Muscle layer of colon (tissue), 2 donors: ENCODE measurements around the gene ERN2.

Experiments
- H3K27ac ChIP-seq: one replicate; pipeline ENCODE4 v1.7.0; 2013; ENCODE audit warnings: low read depth, mild to moderate bottlenecking, low read length, moderate library complexity
- H3K27me3 ChIP-seq, 2 donors: one replicate each; pipeline ENCODE4 v1.7.0; 2013; ENCODE audit warnings: low read length in 2 of 2, mild to moderate bottlenecking in 2 of 2; ENCODE audit not compliant: insufficient read depth in 2 of 2, control insufficient read depth in 1 of 2
- H3K36me3 ChIP-seq: one replicate; pipeline ENCODE4 v1.7.0; 2013; ENCODE audit warnings: mild to moderate bottlenecking, low read length; ENCODE audit not compliant: insufficient read depth
- H3K4me1 ChIP-seq: one replicate; pipeline ENCODE4 v1.7.0; 2013; ENCODE audit warnings: mild to moderate bottlenecking, low read length; ENCODE audit not compliant: insufficient read depth
- H3K4me3 ChIP-seq, 2 donors: one replicate each; pipeline ENCODE4 v1.7.0; 2013; ENCODE audit warnings: low read length in 2 of 2, low read depth in 1 of 2, mild to moderate bottlenecking in 1 of 2, moderate library complexity in 1 of 2
- H3K9ac ChIP-seq: one replicate; pipeline ENCODE4 v1.7.0; 2013; ENCODE audit warnings: low read length
- H3K9me3 ChIP-seq: one replicate; pipeline ENCODE4 v1.7.0; 2013; ENCODE audit warnings: mild to moderate bottlenecking, low read length
- donor health status: abdominal sarcoma.
- donor health status: Adenocarcinoma of cecum.

ERN2 gene

GRCh38 chr16:23694644-23695373, 18.2 kb downstream of the ERN2 start:
- H3K27me3 ChIP-seq = peaks cover 0 to 5% of the 10 kb centered on the region in 2 donors
- peaks cover 3% of the 10 kb centered on the region for H3K36me3 ChIP-seq
- no peak overlapping the region for H3K27ac ChIP-seq
- peak overlapping the region; percentile 4 to 32 for H3K4me3 ChIP-seq
- no peaks in the 10 kb centered on the region for H3K4me1 ChIP-seq
- no peak overlapping the region for H3K9ac ChIP-seq
- no peaks in the 10 kb centered on the region for H3K9me3 ChIP-seq

DNA sequence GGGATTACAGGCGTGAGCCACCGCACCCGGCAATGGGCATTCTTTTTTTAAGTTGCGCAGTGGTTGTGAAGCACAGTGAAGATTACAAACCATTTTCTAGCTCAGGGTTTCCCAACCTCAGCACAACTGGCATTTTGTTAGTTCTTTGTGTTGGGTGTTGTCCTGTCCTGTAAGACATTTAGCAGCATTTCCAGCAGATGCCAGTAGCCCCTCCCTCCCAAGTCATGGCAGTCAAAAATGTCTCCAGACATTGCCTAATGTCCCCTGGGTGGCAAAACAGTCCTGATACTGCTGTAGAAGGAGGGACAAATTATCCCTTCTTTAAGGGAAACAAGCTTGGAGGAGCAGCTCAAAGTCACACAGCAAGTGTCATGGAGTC, 18.8 kb downstream of the ERN2 start:
- Histone ChIP-seq H3K4me3 (no peak overlapping the region), H3K27me3 (peaks cover 0 to 5% of the 10 kb centered on the region in 2 donors), H3K9ac (no peak overlapping the region), H3K4me1 (no peaks in the 10 kb centered on the region), H3K9me3 (no peaks in the 10 kb centered on the region), H3K36me3 (peaks cover 8% of the 10 kb centered on the region), H3K27ac (no peak overlapping the region)

GRCh38 chr16:23692190-23692837, 20.7 kb downstream of the ERN2 start:
- no peak overlapping the region for H3K9ac ChIP-seq
- no peaks in the 10 kb centered on the region for H3K9me3 ChIP-seq
- peaks cover 24% of the 10 kb centered on the region for H3K36me3 ChIP-seq
- no peak overlapping the region for H3K4me3 ChIP-seq
- H3K27me3 ChIP-seq = peaks cover 0 to 5% of the 10 kb centered on the region in 2 donors
- no peaks in the 10 kb centered on the region for H3K4me1 ChIP-seq
- no peak overlapping the region for H3K27ac ChIP-seq

- peaks cover 24% of the 10 kb centered on the region for H3K36me3 ChIP-seq
Measured at GRCh38 chr16:23691483-23692189, 21.4 kb downstream of the ERN2 start.

GRCh38 chr16:23690771-23691482, 22.1 kb downstream of the ERN2 start:
- no peak overlapping the region for H3K27ac ChIP-seq
- no peaks in the 10 kb centered on the region for H3K4me1 ChIP-seq
- no peaks in the 10 kb centered on the region for H3K9me3 ChIP-seq
- H3K9ac ChIP-seq = no peak overlapping the region
- H3K36me3 ChIP-seq = peaks cover 24% of the 10 kb centered on the region
- no peak overlapping the region for H3K4me3 ChIP-seq
- H3K27me3 ChIP-seq = no peaks in the 10 kb centered on the region

More at GRCh38 chr16:23691483-23692189, 21.4 kb downstream of the ERN2 start:
- H3K27ac ChIP-seq = no peak overlapping the region
- H3K4me1 ChIP-seq = no peaks in the 10 kb centered on the region
- H3K27me3 ChIP-seq = peaks cover 0 to 5% of the 10 kb centered on the region in 2 donors
- H3K9me3 ChIP-seq = no peaks in the 10 kb centered on the region
- H3K4me3 ChIP-seq = no peak overlapping the region
- no peak overlapping the region for H3K9ac ChIP-seq

DNA sequence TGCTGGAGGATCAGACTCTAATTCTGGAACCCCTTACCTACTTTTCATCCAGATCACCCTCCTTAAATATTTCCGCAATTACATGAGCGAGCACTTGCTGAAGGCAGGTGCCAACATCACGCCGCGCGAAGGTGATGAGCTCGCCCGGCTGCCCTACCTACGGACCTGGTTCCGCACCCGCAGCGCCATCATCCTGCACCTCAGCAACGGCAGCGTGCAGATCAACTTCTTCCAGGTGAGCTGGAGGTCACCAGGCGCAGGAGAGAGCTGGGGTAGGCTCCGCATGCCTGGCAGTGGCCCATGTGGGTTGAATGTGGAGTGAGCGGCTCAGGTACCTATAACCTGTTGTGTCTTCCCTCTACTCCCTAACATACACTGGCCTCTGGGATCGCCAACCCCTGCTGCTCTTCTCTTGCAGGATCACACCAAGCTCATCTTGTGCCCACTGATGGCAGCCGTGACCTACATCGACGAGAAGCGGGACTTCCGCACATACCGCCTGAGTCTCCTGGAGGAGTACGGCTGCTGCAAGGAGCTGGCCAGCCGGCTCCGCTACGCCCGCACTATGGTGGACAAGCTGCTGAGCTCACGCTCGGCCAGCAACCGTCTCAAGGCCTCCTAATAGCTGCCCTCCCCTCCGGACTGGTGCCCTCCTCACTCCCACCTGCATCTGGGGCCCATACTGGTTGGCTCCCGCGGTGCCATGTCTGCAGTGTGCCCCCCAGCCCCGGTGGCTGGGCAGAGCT, 23.4 kb downstream of the ERN2 start:
- Histone ChIP-seq H3K9ac (no peak overlapping the region), H3K27ac (no peak overlapping the region), H3K4me1 (no peaks in the 10 kb centered on the region), H3K9me3 (no peaks in the 10 kb centered on the region), H3K36me3 (peaks cover 24% of the 10 kb centered on the region), H3K4me3 (no peak overlapping the region), H3K27me3 (no peaks in the 10 kb centered on the region)

DNA sequence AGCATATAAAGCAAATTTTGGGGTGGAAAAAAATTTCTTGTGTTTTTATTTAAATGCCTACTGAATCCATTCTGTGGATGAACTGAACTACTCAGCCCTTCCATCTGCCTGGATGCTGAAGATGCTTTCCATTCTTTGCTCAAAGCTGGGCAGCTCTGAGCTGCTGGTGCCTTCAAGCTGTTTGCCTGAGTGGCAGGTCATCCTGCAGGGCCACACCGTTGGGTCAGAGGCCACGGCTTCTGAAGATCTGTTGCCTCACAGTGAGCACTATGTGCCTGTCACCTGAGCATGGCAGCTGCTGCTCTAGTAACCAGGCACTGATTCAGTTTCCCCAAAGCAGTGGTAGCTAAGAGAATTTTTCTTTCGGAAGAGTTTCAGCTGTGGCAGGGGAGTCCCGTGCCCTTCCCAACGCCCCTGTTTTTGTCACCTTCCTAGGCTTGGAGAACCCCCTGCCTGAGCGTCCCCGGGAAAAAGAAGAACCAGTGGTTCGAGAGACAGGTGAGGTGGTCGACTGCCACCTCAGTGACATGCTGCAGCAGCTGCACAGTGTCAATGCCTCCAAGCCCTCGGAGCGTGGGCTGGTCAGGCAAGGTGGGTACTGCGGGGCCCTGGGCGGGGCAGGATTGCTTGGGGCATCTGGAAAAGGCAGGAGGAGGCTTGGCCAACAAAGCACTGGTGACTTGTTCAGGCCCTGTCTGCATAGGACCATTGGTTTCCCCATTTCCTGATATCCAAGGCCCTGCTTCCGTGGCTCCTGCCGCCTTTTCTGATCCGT, 25.8 kb downstream of the ERN2 start:
- no peak overlapping the region for H3K27ac ChIP-seq
- H3K9ac ChIP-seq = no peak overlapping the region
- H3K9me3 ChIP-seq = no peaks in the 10 kb centered on the region
- peaks cover 32% of the 10 kb centered on the region for H3K36me3 ChIP-seq
- H3K4me3 ChIP-seq = no peak overlapping the region
- no peaks in the 10 kb centered on the region for H3K4me1 ChIP-seq
- H3K27me3 ChIP-seq = no peaks in the 10 kb centered on the region

GRCh38 chr16:23683487-23683886, 29.5 kb downstream of the ERN2 start:
- Histone ChIP-seq H3K9ac (no peak overlapping the region), H3K4me3 (no peak overlapping the region), H3K27ac (no peak overlapping the region), H3K9me3 (no peaks in the 10 kb centered on the region), H3K27me3 (no peaks in the 10 kb centered on the region), H3K36me3 (peaks cover 25% of the 10 kb centered on the region), H3K4me1 (peaks cover 7% of the 10 kb centered on the region)

- no peaks in the 10 kb centered on the region for H3K9me3 ChIP-seq
- no peak overlapping the region for H3K4me3 ChIP-seq
- H3K9ac ChIP-seq = no peak overlapping the region
- H3K4me1 ChIP-seq = peaks cover 7% of the 10 kb centered on the region
- peaks cover 14% of the 10 kb centered on the region for H3K36me3 ChIP-seq
- H3K27ac ChIP-seq = no peak overlapping the region
- no peaks in the 10 kb centered on the region for H3K27me3 ChIP-seq
Measured at GRCh38 chr16:23682181-23682580, 30.8 kb downstream of the ERN2 start.

- no peak overlapping the region for H3K9ac ChIP-seq
- peaks cover 14% of the 10 kb centered on the region for H3K36me3 ChIP-seq
- no peaks in the 10 kb centered on the region for H3K9me3 ChIP-seq
- H3K4me3 ChIP-seq = no peak overlapping the region
- peaks cover 7% of the 10 kb centered on the region for H3K4me1 ChIP-seq
- H3K27me3 ChIP-seq = no peaks in the 10 kb centered on the region
- no peak overlapping the region for H3K27ac ChIP-seq
Measured at GRCh38 chr16:23679986-23680336, 33.1 kb downstream of the ERN2 start.
